ENCODE results near the gene FRMD8. TPM values are rescaled to one million over a fixed set of nuclear protein-coding genes. Genes with fewer than 3 reads are reported as not detected.

FRMD8 gene
- total and polyA plus RNA-seq, 4 experiments from 2014 or later = 44.1 to 71.2 (median 62.3) TPM

DNA sequence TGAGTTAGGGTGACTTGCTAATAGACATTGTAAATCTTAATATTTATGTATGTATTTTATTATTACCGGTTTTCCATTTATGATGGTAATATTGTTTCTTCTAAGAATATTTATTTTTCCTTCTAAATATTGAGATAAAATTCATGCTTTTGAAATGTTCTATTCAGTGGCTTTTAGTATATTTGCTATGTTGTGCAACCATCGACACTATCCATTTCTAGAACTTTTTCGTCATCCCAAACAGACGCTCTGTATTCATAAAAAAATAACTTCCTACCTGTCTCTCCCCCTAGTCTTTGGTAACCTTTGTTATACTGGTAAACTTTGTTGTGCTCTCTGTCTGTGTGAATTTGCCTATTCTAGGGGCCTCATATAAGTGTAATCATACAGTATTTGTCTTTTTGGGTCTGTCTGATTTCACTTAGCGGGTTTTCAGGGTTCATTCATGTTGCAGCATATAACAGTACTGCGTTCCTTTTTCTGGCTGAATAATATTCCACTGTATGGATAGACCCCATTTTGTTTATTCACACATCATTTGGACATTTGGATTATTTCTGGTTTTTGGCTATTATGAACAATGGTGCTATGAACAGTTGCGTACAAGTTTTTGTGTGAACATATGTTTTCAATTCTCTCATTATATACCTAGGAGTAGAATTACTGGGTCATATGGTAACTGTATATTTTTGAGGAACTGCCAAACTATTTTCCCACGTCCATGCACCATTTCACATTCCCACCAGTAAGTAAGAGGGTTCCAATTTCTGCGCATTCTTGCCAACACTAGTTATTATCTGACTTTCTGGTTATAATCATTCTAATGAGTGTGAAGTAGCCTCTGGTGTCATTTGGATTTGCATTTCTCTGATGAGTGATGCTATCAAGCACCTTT lies 52.1 kb downstream of the FRMD8 start:
- no peak overlapping the region for H3K4me3 ChIP-seq (ENCODE audit: low read length in 2 of 2)
- H3K27me3 ChIP-seq (ENCODE audit: insufficient read depth, low read length) = no peaks in the 10 kb centered on the region
- H3K4me3 Mint-ChIP-seq = peak overlapping the region in 2 of 8 donors; percentile 1 to 43
- H3K27me3 Mint-ChIP-seq = no peaks in the 10 kb centered on the region
- H3K27ac Mint-ChIP-seq = peak overlapping the region in 6 of 7 donors; percentile 32 to 83 (median 60)
- peaks cover 47 to 69% of the 10 kb centered on the region in 2 donors for H3K36me3 Mint-ChIP-seq
- H3K9me3 Mint-ChIP-seq = no peaks in the 10 kb centered on the region
- H3K36me3 ChIP-seq (ENCODE audit: insufficient read depth, low read length) = peaks cover 62% of the 10 kb centered on the region
- ChIA-PET CTCF (ENCODE audit: partially characterized antibody) (interaction anchor here (3.2 kb wide), 1 partner anchor 22 kb away, joined by 17 read pairs; no protein-coding TSS in a partner anchor), POLR2A (ENCODE audit: partially characterized antibody) (interaction anchor here (1.4 to 11.6 kb wide), 8 partner anchors 8 to 68 kb away, joined by 4 to 224 read pairs (median 26); partner anchors contain the start of genes MALAT1 and NEAT1)
- no peak for DNase-seq
- intact Hi-C loops (cut with micrococcal nuclease) = no loop called here
- H3K9me3 ChIP-seq (ENCODE audit: control insufficient read depth in 1 of 2, low read length in 2 of 2) = no peaks in the 10 kb centered on the region
- no peak overlapping the region for H3K27ac ChIP-seq (ENCODE audit: low read depth, low read length)
- H3K4me1 Mint-ChIP-seq = peaks cover 48 to 90% (median 69%) of the 10 kb centered on the region in 4 donors
- H3K4me1 ChIP-seq (ENCODE audit: insufficient read depth, low read length) = peaks cover 64% of the 10 kb centered on the region

- ChIA-PET CTCF (ENCODE audit: partially characterized antibody) (interaction anchor here (1.0 to 2.1 kb wide), 3 partner anchors 19 to 29 kb away, joined by 4 to 10 read pairs (median 6); no protein-coding TSS in a partner anchor), POLR2A (ENCODE audit: partially characterized antibody) (interaction anchor here (1.4 to 11.6 kb wide), 2 partner anchors 17 to 67 kb away, joined by 4 to 224 read pairs; partner anchors contain the start of gene NEAT1)
- Mint-ChIP-seq H3K4me3 (peak overlapping the region in 4 of 8 donors; percentile 1 to 34 (median 27)), H3K27ac (peak overlapping the region; percentile 15 to 98 (median 84)), H3K27me3 (no peaks in the 10 kb centered on the region), H3K36me3 (peaks cover 52 to 68% of the 10 kb centered on the region in 2 donors), H3K4me1 (peaks cover 45 to 89% (median 67%) of the 10 kb centered on the region in 4 donors), H3K9me3 (no peaks in the 10 kb centered on the region)
- intact Hi-C loops (cut with micrococcal nuclease) = no loop called here
- Histone ChIP-seq H3K36me3 (ENCODE audit: insufficient read depth, low read length) (peaks cover 65% of the 10 kb centered on the region), H3K27me3 (ENCODE audit: insufficient read depth, low read length) (no peaks in the 10 kb centered on the region), H3K4me3 (ENCODE audit: low read length in 2 of 2) (no peak overlapping the region), H3K4me1 (ENCODE audit: insufficient read depth, low read length) (peaks cover 57% of the 10 kb centered on the region), H3K27ac (ENCODE audit: low read depth, low read length) (no peak overlapping the region), H3K9me3 (ENCODE audit: control insufficient read depth in 1 of 2, low read length in 2 of 2) (no peaks in the 10 kb centered on the region)
- peak in 1 of 5 donors; percentile 42 for DNase-seq
Measured at GRCh38 chr11:65439331-65440181, 53.1 kb downstream of the FRMD8 start.

GRCh38 chr11:65440831-65441499 lies 54.5 kb downstream of the FRMD8 start:
- H3K27ac ChIP-seq (ENCODE audit: low read depth, low read length) = peak overlapping the region; percentile 32
- CTCF ChIA-PET (ENCODE audit: partially characterized antibody) = interaction anchor here (1.0 to 2.1 kb wide), 3 partner anchors 20 to 28 kb away, joined by 4 to 10 read pairs (median 6); no protein-coding TSS in a partner anchor
- peaks cover 57% of the 10 kb centered on the region for H3K36me3 ChIP-seq (ENCODE audit: insufficient read depth, low read length)
- H3K4me1 Mint-ChIP-seq = peaks cover 33 to 79% (median 56%) of the 10 kb centered on the region in 4 donors
- H3K4me3 ChIP-seq (ENCODE audit: low read length in 2 of 2) = no peak overlapping the region
- H3K9me3 ChIP-seq (ENCODE audit: control insufficient read depth in 1 of 2, low read length in 2 of 2) = no peaks in the 10 kb centered on the region
- peaks cover 47% of the 10 kb centered on the region for H3K4me1 ChIP-seq (ENCODE audit: insufficient read depth, low read length)
- no peaks in the 10 kb centered on the region for H3K27me3 ChIP-seq (ENCODE audit: insufficient read depth, low read length)
- no peak for DNase-seq
- intact Hi-C loops (cut with micrococcal nuclease) = no loop called here
- no peaks in the 10 kb centered on the region for H3K9me3 Mint-ChIP-seq
- H3K27ac Mint-ChIP-seq = peak overlapping the region; percentile 24 to 98 (median 83)
- H3K27me3 Mint-ChIP-seq = no peaks in the 10 kb centered on the region
- POLR2A ChIA-PET (ENCODE audit: partially characterized antibody) = interaction anchor here (1.0 to 11.6 kb wide), 6 partner anchors 8 to 418 kb away, joined by 3 to 224 read pairs (median 4); partner anchors contain the start of genes MALAT1 and NEAT1
- peak overlapping the region in 6 of 8 donors; percentile 22 to 72 (median 60) for H3K4me3 Mint-ChIP-seq
- H3K36me3 Mint-ChIP-seq = peaks cover 38 to 60% of the 10 kb centered on the region in 2 donors

GRCh38 chr11:65442842-65443331 lies 56.5 kb downstream of the FRMD8 start:
- POLR2A ChIA-PET (ENCODE audit: partially characterized antibody) = interaction anchor here (0.6 to 11.6 kb wide), 8 partner anchors 17 to 109 kb away, joined by 3 to 224 read pairs (median 4); partner anchors contain the start of genes DPF2, MALAT1 and NEAT1
- no peak overlapping the region for H3K27ac ChIP-seq (ENCODE audit: low read depth, low read length)
- CTCF ChIA-PET (ENCODE audit: partially characterized antibody) = interaction anchor here (0.9 kb wide), 1 partner anchor 26 kb away, joined by 3 read pairs; no protein-coding TSS in a partner anchor
- H3K36me3 ChIP-seq (ENCODE audit: insufficient read depth, low read length) = peaks cover 41% of the 10 kb centered on the region
- intact Hi-C loops (cut with micrococcal nuclease) = no loop called here
- H3K27me3 ChIP-seq (ENCODE audit: insufficient read depth, low read length) = no peaks in the 10 kb centered on the region
- H3K27me3 Mint-ChIP-seq = no peaks in the 10 kb centered on the region
- H3K27ac Mint-ChIP-seq = peak overlapping the region; percentile 64 to 85 (median 71)
- H3K36me3 Mint-ChIP-seq = peaks cover 30 to 48% of the 10 kb centered on the region in 2 donors
- no peak overlapping the region for H3K4me3 ChIP-seq (ENCODE audit: low read length in 2 of 2)
- peaks cover 0 to 4% (median 0%) of the 10 kb centered on the region in 8 donors for H3K9me3 Mint-ChIP-seq
- no peak for DNase-seq
- H3K4me1 ChIP-seq (ENCODE audit: insufficient read depth, low read length) = peaks cover 43% of the 10 kb centered on the region
- H3K4me1 Mint-ChIP-seq = peaks cover 26 to 63% (median 45%) of the 10 kb centered on the region in 4 donors
- H3K4me3 Mint-ChIP-seq = peak overlapping the region in 3 of 8 donors; percentile 22 to 55 (median 34)
- H3K9me3 ChIP-seq (ENCODE audit: control insufficient read depth in 1 of 2, low read length in 2 of 2) = no peaks in the 10 kb centered on the region

DNA sequence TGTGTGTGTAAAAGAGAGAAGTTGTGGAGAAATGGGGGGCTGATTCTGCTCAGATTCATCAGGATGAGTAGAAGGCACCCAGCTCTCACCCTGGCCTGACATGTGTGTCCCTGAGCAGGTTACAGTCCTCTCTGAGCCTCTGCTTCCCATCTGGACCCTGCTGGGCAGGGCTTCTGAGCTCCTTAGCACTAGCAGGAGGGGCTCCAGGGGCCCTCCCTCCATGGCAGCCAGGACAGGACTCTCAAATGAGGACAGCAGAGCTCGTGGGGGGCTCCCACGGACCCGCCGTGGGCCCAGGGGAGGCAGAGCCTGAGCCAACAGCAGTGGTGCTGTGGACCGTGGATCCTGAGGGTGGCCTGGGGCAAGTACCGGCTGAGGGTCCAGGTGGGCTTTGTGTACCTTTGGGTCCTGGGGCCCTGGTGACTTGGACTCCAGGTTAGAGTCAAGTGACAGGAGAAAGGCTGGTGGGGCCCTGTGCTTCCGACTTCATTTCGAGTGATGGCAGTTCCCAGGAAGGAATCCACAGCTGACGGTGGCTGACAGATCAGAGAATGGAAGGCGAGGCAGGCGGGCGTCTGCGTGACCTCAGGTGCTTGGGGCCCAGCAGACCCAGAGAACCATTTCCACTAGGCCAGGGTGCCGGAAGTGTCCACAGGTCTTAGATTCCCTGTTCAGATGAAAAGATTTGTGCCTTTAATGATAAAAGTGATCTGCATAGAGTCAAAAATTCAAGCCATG lies 58.0 kb downstream of the FRMD8 start:
- peaks cover 20 to 36% of the 10 kb centered on the region in 2 donors for H3K36me3 Mint-ChIP-seq

More for the DNA sequence above, 58.0 kb downstream of the FRMD8 start:
- Mint-ChIP-seq H3K27ac (peak overlapping the region in 5 of 7 donors; percentile 66 to 84 (median 74)), H3K4me3 (no peak overlapping the region), H3K4me1 (peaks cover 16 to 48% (median 34%) of the 10 kb centered on the region in 4 donors), H3K27me3 (no peaks in the 10 kb centered on the region), H3K9me3 (peaks cover 0 to 4% (median 0%) of the 10 kb centered on the region in 8 donors)
- Histone ChIP-seq H3K4me1 (ENCODE audit: insufficient read depth, low read length) (peaks cover 28% of the 10 kb centered on the region), H3K9me3 (ENCODE audit: control insufficient read depth in 1 of 2, low read length in 2 of 2) (no peaks in the 10 kb centered on the region), H3K36me3 (ENCODE audit: insufficient read depth, low read length) (peaks cover 32% of the 10 kb centered on the region), H3K27me3 (ENCODE audit: insufficient read depth, low read length) (no peaks in the 10 kb centered on the region), H3K27ac (ENCODE audit: low read depth, low read length) (no peak overlapping the region), H3K4me3 (ENCODE audit: low read length in 2 of 2) (no peak overlapping the region)
- intact Hi-C loops (cut with micrococcal nuclease) = no loop called here
- CTCF ChIA-PET (ENCODE audit: partially characterized antibody) = interaction anchor here (2.6 kb wide), 1 partner anchor 28 kb away, joined by 11 read pairs; no protein-coding TSS in a partner anchor
- POLR2A ChIA-PET (ENCODE audit: partially characterized antibody) = interaction anchor here (0.7 to 11.6 kb wide), 8 partner anchors 8 to 419 kb away, joined by 3 to 224 read pairs (median 23); partner anchors contain the start of genes MALAT1 and NEAT1
- DNase-seq = no peak
